Endodermal cell (in vitro differentiated cells): Measurements from ENCODE around the gene LCP2. TPM values are rescaled to one million over a fixed set of nuclear protein-coding genes. Genes with fewer than 3 reads are reported as not detected.
"Not testable (repeated sequence)": the region's sequence is repeated elsewhere in the genome, so short reads cannot be mapped to it uniquely, and the experiment has no call there.

Source experiments
- DNase-seq: peaks from one replicate; pipeline ENCODE4 v3.0.0-alpha.2; 2017
- H3K27ac ChIP-seq: 2 replicates; pipeline ENCODE4 v1.5.1; 2013; ENCODE audit warnings: mild to moderate bottlenecking, low read depth, low read length, moderate library complexity
- H3K27me3 ChIP-seq: 2 replicates; pipeline ENCODE4 v1.6.1; 2013; ENCODE audit warnings: mild to moderate bottlenecking, low read length, moderate library complexity; ENCODE audit not compliant: insufficient read depth, control insufficient read depth, poor library complexity, severe bottlenecking
- H3K36me3 ChIP-seq: 2 replicates; pipeline ENCODE4 v1.7.0; 2013; ENCODE audit warnings: mild to moderate bottlenecking, low read length, moderate library complexity; ENCODE audit not compliant: control insufficient read depth, insufficient read depth
- H3K4me1 ChIP-seq: one replicate; pipeline ENCODE4 v1.7.0; 2013; ENCODE audit warnings: low read length; ENCODE audit not compliant: control insufficient read depth, insufficient read depth
- H3K4me3 ChIP-seq: 2 replicates; pipeline ENCODE4 v1.5.1; 2013; ENCODE audit warnings: mild to moderate bottlenecking, low read length, moderate library complexity
- H3K9ac ChIP-seq: 2 replicates; pipeline ENCODE4 v1.6.1; 2013; ENCODE audit warnings: mild to moderate bottlenecking, low read length, moderate library complexity; ENCODE audit not compliant: poor library complexity, severe bottlenecking; ENCODE audit errors: extremely low read depth
- H3K9me3 ChIP-seq: 2 replicates; pipeline ENCODE4 v1.6.1; 2013; ENCODE audit warnings: mild to moderate bottlenecking, low read length, moderate library complexity; ENCODE audit not compliant: control insufficient read depth
- H3K27ac Mint-ChIP-seq: 2 replicates; pipeline ENCODE4 v1.8.0; 2020; ENCODE audit warnings: mixed read lengths
- H3K27me3 Mint-ChIP-seq: 2 replicates; pipeline ENCODE4 v1.8.0; 2021; ENCODE audit warnings: mild to moderate bottlenecking, mixed read lengths; ENCODE audit not compliant: insufficient read depth
- H3K36me3 Mint-ChIP-seq: 2 replicates; pipeline ENCODE4 v1.8.0; 2020; ENCODE audit warnings: low read depth, mixed read lengths
- H3K4me1 Mint-ChIP-seq: 2 replicates; pipeline ENCODE4 v1.8.0; 2020; ENCODE audit warnings: mixed read lengths
- H3K4me3 Mint-ChIP-seq: 2 replicates; pipeline ENCODE4 v1.8.0; 2020; ENCODE audit warnings: mild to moderate bottlenecking, moderate library complexity, mixed read lengths
- H3K9me3 Mint-ChIP-seq: 2 replicates; pipeline ENCODE4 v1.8.0; 2020; ENCODE audit warnings: mild to moderate bottlenecking, mixed read lengths
- WGBS, 2 experiments: methylation state at CpG; one replicate each; pipeline versions ENCODE4 v1.1.5 to v1.1.7; 2013; ENCODE audit warnings: missing lambda C conversion rate in 2 of 2, mixed read lengths in 1 of 2; ENCODE audit not compliant: insufficient coverage in 1 of 2, insufficient read length in 1 of 2; 5-methylcytosine and 5-hydroxymethylcytosine counted together
- total RNA-seq, 2 donors: library from RNA; stranded (reverse); fragmentation: NEBNext Ultra II Directional in 1 of 2; extraction: Animal tissue kit (Norgen Biotek cat#: 25700) in 1 of 2; gene quantifications; 2 replicates in 1 of 2; 3 replicates in 1 of 2; pipeline ENCODE4 v1.2.1, GENCODE V29; 2021
- TF ChIP-seq, protein P1 (sequence below): fragments of 200-600 bp; sonication (generic); conservative IDR thresholded peaks from 2 replicates; pipeline ENCODE4 v1.5.0; 2021; ENCODE audit warnings: antibody characterized with exemption, mild to moderate bottlenecking

Gene LCP2
- total RNA-seq, 2 donors from 2014 or later = 0.11 TPM; not detected in 1

DNA sequence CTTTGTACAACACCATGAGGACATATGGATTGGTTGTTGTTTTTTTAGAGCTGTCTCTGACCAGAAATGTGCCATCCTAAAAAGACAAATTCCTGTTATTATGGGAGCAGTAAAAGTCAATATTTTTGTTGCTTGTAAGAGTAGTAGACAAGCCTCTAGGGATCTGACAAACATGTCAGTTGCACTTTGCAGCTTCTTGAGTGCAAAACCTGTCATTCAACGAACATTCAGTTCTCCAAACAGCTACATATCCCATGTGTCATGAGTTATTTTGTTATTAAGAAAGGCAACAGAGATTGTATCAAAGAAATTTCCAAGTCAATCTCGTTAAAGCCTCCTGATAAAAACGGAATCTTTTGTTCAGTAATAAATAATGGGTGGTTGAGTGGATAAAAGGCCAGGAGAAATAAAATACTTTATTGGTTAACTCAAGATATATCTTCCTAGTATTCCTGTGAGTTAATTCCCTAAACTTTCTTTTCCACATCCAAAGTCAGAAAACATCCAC lies 46.7 kb downstream of the LCP2 start:
- H3K4me1 ChIP-seq = no peaks in the 10 kb centered on the region

DNA sequence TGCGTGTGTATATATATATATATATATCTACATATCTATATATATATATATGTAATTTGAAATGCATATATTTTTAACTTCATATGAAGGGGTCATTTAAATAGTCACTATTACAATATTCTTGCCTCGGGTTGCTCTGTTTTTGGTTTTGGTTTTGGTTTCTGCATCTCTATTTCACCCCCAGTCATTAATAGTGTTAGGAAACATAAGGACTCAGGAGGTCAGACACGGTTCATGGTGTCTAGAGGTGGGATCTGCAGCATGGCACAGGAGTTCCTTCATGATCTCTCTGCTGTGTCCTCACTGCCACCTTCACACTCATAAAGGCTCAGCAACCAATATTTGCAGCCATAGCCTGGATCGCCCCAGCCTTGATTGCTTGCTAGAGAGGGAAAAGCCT lies 48.2 kb downstream of the LCP2 start:
- Histone ChIP-seq H3K4me1 (no peaks in the 10 kb centered on the region), H3K36me3 (no peaks in the 10 kb centered on the region), H3K27me3 (no peaks in the 10 kb centered on the region), H3K9me3 (no peaks in the 10 kb centered on the region), H3K27ac (no peak overlapping the region), H3K9ac (no peak overlapping the region), H3K4me3 (no peak overlapping the region)
- Mint-ChIP-seq H3K36me3 (peaks cover 4% of the 10 kb centered on the region), H3K27me3 (no peaks in the 10 kb centered on the region), H3K4me3 (no peak overlapping the region), H3K4me1 (peaks cover 36% of the 10 kb centered on the region), H3K27ac (no peak overlapping the region), H3K9me3 (peaks cover 13% of the 10 kb centered on the region)
- no peak for DNase-seq
- TF ChIP-seq, protein P1, sequence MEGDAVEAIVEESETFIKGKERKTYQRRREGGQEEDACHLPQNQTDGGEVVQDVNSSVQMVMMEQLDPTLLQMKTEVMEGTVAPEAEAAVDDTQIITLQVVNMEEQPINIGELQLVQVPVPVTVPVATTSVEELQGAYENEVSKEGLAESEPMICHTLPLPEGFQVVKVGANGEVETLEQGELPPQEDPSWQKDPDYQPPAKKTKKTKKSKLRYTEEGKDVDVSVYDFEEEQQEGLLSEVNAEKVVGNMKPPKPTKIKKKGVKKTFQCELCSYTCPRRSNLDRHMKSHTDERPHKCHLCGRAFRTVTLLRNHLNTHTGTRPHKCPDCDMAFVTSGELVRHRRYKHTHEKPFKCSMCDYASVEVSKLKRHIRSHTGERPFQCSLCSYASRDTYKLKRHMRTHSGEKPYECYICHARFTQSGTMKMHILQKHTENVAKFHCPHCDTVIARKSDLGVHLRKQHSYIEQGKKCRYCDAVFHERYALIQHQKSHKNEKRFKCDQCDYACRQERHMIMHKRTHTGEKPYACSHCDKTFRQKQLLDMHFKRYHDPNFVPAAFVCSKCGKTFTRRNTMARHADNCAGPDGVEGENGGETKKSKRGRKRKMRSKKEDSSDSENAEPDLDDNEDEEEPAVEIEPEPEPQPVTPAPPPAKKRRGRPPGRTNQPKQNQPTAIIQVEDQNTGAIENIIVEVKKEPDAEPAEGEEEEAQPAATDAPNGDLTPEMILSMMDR = no peak
- 83 to 98% methylated on average over 2 to 3 of the region's 4 CpGs for WGBS, 2 experiments

More for the DNA sequence above, 46.7 kb downstream of the LCP2 start:
- Mint-ChIP-seq H3K9me3 (peaks cover 6% of the 10 kb centered on the region), H3K36me3 (peaks cover under 1% of the 10 kb centered on the region), H3K4me3 (no peak overlapping the region), H3K27ac (no peak overlapping the region), H3K27me3 (no peaks in the 10 kb centered on the region), H3K4me1 (peaks cover 38% of the 10 kb centered on the region)
- Histone ChIP-seq H3K4me3 (no peak overlapping the region), H3K27me3 (no peaks in the 10 kb centered on the region), H3K36me3 (no peaks in the 10 kb centered on the region), H3K9ac (no peak overlapping the region), H3K27ac (no peak overlapping the region), H3K9me3 (no peaks in the 10 kb centered on the region)
- TF ChIP-seq, protein P1 = no peak
- 87% methylated on average over 3 of the region's 3 CpGs; no CpG with 5 or more reads in 1 of the 2 experiments for WGBS, 2 experiments
- no peak for DNase-seq

- not testable (repeated sequence) for H3K4me3 ChIP-seq, H3K36me3 Mint-ChIP-seq, H3K9ac ChIP-seq, H3K27ac ChIP-seq, H3K9me3 ChIP-seq, H3K4me3 Mint-ChIP-seq, H3K27me3 ChIP-seq, H3K4me1 ChIP-seq, DNase-seq, H3K27me3 Mint-ChIP-seq, H3K36me3 ChIP-seq, H3K27ac Mint-ChIP-seq
- 82 to 94% methylated on average over 3 to 4 of the region's 4 CpGs for WGBS, 2 experiments
- peaks cover 31% of the 10 kb centered on the region for H3K4me1 Mint-ChIP-seq
- H3K9me3 Mint-ChIP-seq = peaks cover 13% of the 10 kb centered on the region
These were observed 48.7 kb downstream of the LCP2 start for GRCh38 chr5:170248931-170249227.
